OCI-M2 (cell line): ENCODE data around the gene HOXB8.

Experiments
- DNase-seq: peaks from one replicate; lab custom pipeline; 2025; ENCODE audit not compliant: unreplicated experiment; lab: John Stamatoyannopoulos, UW

HOXB8 gene

DNA sequence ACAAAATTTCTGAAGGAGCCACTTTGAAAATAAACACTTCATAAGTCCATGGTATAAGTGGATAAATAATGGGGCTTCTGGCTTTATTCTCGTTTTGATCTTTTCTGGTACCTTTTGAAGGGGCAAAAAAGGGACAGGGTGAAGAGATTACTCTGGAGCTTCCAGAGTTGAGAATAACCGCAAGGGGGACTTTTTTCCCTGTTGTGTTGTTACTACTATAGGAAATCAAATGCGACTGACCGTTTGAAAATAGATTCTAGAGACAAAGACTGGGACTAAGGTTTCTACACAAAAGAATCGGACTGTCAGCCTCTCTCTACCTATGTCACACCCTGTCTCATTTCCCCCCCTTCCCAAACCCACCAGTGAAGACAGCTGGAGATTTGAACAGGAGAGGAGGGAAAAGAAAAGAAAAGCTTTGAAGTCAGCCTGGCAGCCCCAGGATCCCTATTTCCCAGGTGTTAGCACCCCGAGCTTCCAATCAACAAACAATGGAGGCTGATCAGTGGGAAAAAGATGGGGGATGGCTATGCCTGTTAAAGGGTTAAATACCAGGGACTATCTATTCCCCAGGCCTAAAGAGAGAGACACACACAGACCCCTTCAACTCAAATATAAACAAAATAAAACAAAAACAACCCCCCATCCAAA is 45.3 kb downstream of the HOXB8 start:
- DNase-seq = no peak

DNA sequence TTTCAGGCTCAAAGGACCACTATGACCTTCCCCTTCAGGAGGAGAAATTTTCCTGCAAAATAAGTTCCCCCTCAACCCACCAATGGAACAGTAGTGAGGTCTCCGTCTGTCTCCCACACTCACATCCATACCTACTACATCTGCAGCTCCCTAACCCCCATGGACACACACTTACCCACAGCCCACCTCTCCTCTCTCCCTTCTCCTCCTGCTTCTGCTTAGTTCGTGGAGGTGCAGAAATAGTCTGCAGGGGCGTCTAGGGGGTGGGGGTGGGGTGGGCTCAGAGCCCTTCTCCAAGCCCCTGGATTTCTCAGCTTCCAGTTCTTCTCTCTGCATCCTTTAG is 45.9 kb downstream of the HOXB8 start:
- DNase-seq = no peak

DNA sequence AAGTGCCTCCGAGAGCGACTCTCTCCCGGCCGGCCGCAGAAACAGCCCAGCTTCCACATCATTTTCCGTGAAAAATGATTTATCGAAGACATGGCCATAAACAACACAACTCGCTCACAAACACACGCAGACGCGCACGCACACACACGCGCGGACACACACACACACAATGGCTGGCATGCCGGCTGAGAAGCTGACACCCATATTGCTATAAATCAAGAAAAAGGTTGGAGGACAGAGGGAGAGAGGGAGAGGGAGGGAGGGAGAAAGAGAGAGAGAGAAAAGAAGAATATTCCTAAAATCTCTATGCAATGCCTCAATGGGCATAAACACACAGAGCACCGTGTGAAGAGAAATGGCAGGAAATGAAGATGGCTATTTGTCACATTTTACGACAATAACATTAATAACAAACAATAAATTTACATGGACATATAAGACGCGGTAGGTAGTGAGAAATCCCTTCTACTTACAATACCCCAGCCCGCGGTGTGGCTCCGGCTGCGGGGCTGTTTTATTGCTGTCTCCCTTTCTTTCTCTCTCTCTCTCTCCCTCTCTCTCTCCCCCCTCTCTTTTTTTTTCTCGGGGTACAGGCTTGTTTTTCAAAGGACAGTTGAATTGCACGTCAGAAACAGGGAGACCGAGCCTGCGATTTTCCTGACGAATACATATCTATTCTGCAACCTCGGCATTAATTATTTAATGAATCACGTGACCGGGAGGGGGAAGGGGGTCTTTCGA is 46.4 kb downstream of the HOXB8 start:
- no peak for DNase-seq

DNA sequence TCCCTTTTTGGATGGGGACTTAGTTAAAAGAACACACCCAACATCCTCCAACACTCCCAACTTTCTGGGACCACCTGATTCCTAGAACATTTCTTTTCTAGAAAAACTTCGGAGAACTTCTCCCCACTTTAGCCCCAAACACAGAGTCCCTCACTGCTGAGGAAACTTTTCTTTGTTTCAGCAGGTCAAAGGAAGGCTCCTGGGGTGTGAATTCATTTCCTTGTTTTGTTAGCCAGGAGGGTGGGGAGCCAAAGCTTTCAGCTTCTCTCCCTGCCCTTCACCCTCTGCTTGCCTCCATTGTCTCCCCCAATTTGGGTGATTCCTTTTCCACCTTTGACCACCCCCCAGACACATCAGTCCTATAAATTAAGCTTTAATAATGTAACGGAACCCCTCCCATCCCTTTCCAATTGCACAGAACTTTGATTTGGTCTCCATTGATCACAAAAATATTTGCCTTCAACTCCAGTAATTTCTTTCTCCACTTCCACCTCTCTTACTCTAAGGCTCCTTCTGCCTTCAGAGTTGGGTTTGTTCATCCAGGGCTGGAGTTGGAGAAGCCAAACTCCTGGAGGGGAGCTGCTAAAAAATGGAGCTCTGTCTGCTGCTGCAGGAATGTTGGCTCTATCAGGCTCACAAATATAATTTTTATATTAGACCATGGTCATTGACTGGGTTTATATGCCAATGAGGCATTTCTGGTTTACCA is 47.3 kb downstream of the HOXB8 start:
- no peak for DNase-seq

DNA sequence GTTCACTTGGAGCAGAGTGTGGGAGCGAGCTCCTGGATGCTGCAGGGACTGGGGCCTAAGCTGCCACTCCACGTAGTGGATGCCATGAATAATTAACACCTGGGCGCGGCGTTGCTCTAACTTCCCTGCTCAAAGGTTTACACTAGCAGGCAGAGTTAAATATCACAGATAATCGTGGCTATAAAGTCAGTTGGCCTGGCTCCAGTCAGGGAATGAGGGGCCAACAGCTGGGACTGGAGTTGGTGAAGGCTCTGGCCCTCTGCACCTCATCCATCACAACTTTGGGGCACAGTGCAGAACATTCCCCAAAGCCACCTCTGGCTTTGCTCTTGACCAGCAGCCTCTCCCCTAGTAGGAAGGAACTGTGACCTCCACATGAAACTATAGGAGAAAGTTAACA is 47.9 kb downstream of the HOXB8 start:
- no peak for DNase-seq

DNA sequence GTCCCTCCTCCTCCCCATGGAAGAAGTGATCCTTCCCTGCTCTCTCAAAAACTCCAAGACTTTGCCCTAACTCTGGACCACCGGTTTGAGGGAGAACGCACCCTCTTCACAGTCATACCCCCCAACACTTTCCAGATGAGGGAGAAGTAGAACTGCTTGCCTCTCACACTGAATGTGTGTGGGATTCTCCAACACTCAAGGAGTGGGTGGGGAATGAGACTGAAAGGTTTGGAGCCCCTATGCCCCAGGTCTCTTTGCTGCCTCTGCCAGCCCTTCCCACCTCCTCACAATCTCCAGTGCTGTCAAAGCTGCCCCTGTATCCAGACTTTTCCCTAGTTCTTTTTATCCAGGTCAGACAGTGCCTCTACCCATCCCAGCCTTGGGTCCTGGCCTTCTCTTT is 48.4 kb downstream of the HOXB8 start:
- no peak for DNase-seq

DNA sequence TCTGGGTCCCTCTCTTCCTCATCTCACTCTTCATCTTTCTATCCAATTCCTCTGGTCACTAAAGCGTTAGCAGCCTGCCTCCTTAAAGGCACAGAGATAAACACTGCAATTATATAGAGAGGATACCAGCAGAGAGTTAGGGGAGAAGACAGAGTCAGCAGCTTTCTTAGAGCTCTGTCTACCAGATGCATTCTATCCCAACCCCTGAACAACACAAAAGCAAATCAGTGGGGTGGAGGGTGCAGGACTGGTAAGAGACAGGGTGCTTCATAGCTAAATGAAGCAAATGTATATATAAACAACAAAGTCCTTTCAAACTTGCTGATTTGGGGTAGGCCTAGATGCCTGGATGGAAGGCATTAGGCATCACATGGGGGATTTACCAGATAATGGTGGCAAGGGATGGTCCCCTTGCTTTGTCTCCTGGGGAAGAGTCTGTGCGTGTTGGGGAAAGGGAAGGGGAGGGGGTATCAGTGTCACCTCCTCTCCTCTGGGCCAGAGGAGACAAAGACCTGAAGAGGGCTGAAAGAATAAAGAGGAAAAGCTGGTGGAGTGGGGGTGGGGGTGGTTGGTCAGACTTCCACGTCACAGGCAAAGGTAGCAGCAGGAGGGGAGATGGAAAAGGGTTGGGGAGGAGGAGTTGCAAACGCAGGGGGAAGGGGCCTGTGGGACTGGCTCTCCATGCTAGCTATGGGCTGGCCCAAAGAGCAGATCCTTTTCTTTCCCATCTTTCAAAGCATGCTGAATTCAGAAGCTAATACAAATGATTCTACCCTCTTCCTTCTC is 49.0 kb downstream of the HOXB8 start:
- no peak for DNase-seq

DNA sequence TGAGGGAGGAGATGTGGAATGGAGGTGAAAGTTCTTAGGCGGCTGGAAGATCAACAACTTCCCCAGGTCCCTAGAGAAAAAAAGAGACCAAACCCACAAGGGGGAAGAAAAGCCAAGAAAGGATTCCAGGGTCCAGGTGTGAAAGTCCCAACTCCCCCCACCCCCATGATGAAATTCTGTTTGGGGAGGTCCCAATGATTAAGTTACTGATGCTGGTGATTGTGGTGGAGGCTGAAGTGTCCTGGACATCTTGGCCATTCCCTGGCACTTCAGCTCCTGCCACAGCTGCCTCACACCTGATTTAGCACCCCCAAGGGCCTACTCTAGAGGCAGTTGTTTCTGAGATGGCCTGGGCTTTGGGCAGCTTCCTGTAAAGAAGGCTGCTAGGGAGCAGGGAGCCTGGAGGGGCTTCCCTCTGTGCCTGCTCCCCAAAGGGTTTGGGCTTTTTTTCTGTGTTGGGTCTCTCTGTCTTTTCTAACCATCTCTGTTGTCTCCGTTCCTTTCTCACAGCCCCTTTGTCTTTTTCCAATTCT is 50.0 kb downstream of the HOXB8 start:
- no peak for DNase-seq

DNA sequence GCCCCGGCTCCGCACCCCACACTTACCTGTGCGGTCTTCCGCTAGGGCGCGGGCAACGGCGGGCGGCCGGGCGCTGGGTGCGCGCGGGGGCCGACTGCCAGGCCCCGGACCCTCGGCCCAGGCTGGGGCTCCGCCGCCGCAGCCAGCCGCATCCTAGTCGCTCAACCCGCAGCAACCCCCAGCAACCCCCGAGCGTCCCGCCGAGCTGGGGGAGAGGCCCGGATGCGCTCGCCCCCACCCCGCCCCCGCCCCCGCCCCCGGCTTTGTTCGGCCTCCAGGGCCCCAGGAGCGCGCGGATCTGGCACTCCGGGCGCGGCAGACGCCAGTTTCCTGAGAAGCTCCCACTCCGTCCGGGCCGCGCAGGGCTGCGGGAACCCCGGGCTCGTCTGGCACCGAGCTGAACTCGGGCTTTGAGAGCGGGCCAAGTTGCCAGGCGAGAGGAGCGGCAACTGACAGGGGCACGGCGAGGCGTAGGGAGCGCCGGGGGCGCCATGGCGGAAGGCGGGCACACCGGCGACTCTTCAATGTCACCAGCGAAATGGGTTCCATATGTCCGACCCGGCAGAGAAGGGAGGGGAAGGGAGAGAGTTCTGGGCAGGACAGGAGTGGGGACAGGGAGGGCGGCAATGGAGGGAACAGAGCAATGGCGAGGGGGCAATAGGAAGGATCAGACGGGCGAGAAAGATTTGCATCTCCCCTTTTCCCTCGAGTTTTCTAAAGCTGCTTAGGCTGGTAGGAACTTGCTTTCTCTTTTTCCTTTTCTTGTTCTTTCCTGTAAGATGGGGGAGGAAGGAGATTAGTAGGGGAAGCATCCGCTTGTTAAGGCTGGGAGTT is 50.7 kb downstream of the HOXB8 start:
- no peak for DNase-seq

DNA sequence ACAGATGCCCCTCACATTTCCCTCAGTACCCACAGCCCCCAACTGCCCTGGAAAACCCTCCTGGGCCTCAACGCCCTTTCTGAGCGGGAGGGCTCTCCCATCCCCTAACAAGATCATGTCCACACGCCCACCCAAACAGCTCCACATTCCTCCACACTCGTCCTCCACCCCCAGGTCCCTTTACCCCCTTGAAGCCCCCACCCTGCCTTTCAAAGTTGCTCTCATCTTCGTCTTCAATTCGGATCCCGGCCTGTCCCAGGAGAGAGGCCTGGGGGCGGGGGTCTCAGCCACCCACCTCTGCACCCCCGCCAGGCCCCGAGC is 51.3 kb downstream of the HOXB8 start:
- DNase-seq = no peak

DNA sequence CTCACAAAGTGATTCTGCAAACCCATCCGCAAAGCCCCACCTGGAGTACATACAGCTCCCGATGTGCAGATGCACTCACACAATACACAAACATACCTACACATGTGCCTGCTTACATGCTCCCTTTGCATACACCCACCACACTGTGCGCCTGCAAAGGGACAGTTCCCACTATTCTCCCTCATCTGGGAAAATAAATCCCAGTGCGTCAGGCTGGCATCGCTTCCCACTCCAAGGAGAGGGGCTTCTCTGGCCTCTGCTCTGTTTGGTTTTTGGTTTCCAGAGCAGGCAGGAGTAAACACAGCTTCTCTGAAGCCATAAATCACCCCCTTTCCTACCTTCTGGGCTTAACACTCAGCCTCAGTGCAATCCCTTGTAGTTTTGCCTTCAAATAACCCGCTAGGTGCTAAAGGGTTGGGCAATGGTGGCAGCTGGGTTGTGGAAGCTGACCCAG is 51.7 kb downstream of the HOXB8 start:
- no peak for DNase-seq

DNA sequence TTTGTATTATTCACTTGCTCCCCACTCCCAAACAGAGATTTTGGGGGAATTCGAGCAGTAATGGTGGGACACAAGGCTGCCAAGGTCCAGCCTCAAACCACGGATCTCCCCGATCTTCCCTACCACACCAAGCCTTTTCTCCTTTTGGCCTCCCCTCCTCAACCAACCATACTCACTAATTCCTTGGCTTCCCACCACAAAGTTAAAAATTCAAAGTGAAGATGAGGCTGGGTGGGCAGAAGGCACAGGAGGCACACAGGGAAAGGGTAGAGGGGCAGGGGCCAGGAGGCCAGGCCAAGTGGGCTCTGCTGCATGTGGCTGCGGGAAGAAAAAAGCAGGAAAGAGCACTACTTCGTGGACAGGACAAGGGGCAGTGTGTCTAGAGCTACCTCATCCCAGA is 52.2 kb downstream of the HOXB8 start:
- DNase-seq = no peak
